Measurements from ENCODE around the gene PIH1D2.

Gene PIH1D2

GRCh38 chr11:112023104-112023503, 50.7 kb downstream of the PIH1D2 start:
- H3K4me2 ChIP-seq (ENCODE audit: insufficient read depth, low read length), result peak overlapping the region; percentile 73; the same call in 1 of the 2 replicates
- no peaks in the 10 kb centered on the region for H3K9me3 ChIP-seq (ENCODE audit: insufficient read depth, low read length, severe bottlenecking)
- H3K9ac ChIP-seq (ENCODE audit: low read depth, low read length), result no peak overlapping the region
- H3K27ac ChIP-seq (ENCODE audit: low read length), result no peak overlapping the region
- H3K36me3 ChIP-seq (ENCODE audit: insufficient read depth, low read length), result peaks cover 2% of the 10 kb centered on the region
- H2AFZ ChIP-seq (ENCODE audit: low read depth, low read length), result no peak overlapping the region
- peaks cover 22% of the 10 kb centered on the region for H3K4me1 ChIP-seq (ENCODE audit: insufficient read depth, low read length)
- DNase-seq (no peak), ATAC-seq (ENCODE audit: insufficient read depth, low read depth) (no peak)
- H3K79me2 ChIP-seq (ENCODE audit: insufficient read depth, low read length), result peaks cover 27% of the 10 kb centered on the region
- H3K4me3 ChIP-seq (ENCODE audit: low read depth in 1 of 2, low read length in 2 of 2), result no peak overlapping the region
- TF ChIP-seq CTCF (IDR thresholded peaks at IDR 0.05; ENCODE audit: borderline replicate concordance, extremely low read depth, low read length, poor library complexity, severe bottlenecking) (no peak), EZH2 (IDR thresholded peaks at IDR 0.05; ENCODE audit: borderline replicate concordance, low read depth, low read length, severe bottlenecking) (no peak)
- H4K20me1 ChIP-seq (ENCODE audit: insufficient read depth, low read length), result no peaks in the 10 kb centered on the region
- no peaks in the 10 kb centered on the region for H3K27me3 ChIP-seq (ENCODE audit: insufficient read depth, low read length, poor library complexity)

- Histone ChIP-seq H3K9ac (ENCODE audit: low read depth, low read length) (no peak overlapping the region), H2AFZ (ENCODE audit: low read depth, low read length) (no peak overlapping the region), H3K27ac (ENCODE audit: low read length) (no peak overlapping the region), H3K4me1 (ENCODE audit: insufficient read depth, low read length) (peaks cover 14% of the 10 kb centered on the region), H3K4me2 (ENCODE audit: insufficient read depth, low read length) (no peak overlapping the region), H3K9me3 (ENCODE audit: insufficient read depth, low read length, severe bottlenecking) (no peaks in the 10 kb centered on the region), H3K79me2 (ENCODE audit: insufficient read depth, low read length) (0 out of 2 replicates have a peak, but pooled peaks cover 6% of the 10 kb centered on the region), H4K20me1 (ENCODE audit: insufficient read depth, low read length) (no peaks in the 10 kb centered on the region), H3K4me3 (ENCODE audit: low read depth in 1 of 2, low read length in 2 of 2) (no peak overlapping the region), H3K36me3 (ENCODE audit: insufficient read depth, low read length) (no peaks in the 10 kb centered on the region), H3K27me3 (ENCODE audit: insufficient read depth, low read length, poor library complexity) (no peaks in the 10 kb centered on the region)
- TF ChIP-seq EZH2 (IDR thresholded peaks at IDR 0.05; ENCODE audit: borderline replicate concordance, low read depth, low read length, severe bottlenecking) (no peak), CTCF (IDR thresholded peaks at IDR 0.05; ENCODE audit: borderline replicate concordance, extremely low read depth, low read length, poor library complexity, severe bottlenecking) (no peak)
- ATAC-seq (ENCODE audit: insufficient read depth, low read depth) (no peak), DNase-seq (no peak)
These were observed 54.8 kb downstream of the PIH1D2 start for GRCh38 chr11:112019066-112019465.

Data from DND-41 (cell line).